ENCODE data around the gene NPFF.

The NPFF gene

DNA sequence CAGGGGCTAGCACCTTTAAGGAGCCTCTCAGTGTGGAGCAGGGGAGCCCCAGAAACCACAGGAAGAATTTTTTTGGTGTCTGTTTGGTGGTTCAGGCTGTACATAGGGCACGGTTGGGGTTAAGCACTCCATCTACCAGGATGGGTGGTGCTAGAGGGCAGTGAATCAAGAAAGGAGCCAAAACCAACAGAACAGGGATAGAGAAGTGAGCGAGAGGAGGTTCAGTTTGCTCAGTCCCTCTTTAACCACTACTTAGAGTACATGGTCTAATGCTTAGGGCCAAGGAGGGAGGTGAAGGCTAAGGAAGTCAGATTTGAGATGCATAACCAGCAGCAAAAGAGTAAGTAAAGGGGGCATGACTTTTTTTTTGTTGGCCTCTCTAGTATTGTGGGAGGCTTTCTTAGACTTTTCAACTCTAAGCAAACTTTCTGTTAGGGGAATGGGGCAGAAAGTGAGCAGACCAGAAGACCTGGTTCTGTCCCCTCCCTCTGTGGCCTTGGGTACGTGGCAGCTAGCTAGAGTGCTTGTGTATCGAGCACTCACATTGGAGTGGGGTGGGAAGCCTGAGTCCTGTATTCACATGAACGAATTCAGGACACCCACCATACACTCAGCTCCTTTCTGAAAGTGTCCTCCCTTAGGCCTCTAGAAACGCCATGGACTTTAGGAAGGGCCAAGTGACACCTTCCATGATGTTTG is 6.6 kb upstream of the NPFF start:
- DNase-seq = no peak

DNA sequence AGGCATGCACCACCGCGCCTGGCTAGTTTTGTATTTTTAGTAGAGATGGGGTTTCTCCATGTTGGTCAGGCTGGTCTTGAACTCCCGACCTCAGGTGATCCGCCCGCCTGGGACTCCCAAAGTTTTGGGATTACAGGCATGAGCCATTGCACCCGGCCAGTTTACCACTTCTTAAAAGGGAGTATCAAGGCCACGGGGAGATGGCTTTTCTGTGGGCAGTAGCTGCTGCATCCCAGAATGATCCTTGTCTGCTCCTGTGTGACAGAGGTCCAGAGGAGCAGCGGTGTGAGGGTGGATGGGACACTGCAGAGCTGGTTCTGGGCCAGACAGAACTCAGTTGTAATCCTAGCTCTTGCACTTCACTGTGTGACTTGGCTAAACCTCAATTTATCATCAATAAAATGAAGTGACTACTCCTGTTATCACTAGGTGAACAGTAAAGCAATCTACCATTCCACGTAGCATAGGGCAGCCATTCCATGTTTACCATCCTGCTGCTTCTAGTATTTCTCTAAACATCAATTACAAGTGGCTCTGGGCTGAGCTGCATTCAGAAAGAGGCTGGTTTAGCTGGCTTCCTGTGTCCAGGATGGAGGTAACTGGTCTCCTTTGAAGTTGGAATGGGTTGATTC is 3.0 kb upstream of the NPFF start:
- DNase-seq = no peak

DNA sequence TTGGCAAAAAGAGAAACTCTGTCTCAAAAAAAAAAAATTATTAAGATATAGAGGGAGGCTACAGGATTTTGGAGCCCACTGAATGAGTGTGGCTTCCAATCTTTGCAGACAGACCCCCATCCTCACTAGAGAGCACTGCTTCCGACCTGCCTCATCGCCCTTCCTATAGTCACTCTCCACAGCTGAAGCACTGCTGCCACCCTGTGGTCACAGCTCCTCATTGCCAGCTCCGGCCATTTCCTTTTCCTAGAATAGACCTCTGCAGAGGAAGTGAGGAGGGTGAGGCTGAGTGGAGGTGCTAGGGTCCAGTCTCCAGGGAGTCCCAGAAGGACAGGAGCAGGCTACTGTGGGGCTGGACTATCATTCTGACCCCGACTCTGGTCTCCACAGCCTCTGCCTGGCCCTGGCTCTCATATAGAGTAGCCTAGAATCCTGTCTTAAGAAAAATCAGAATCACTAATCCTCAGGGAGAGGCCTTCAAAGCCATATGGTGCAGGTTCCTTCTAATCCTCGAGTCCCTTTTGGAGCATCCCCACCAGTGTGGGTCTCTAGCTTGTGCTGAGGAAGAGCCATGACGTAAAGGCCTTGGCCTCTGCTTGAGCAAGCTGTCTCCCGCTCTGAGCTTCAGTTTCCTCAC is 1.4 kb upstream of the NPFF start:
- peak; percentile 91 for DNase-seq

DNA sequence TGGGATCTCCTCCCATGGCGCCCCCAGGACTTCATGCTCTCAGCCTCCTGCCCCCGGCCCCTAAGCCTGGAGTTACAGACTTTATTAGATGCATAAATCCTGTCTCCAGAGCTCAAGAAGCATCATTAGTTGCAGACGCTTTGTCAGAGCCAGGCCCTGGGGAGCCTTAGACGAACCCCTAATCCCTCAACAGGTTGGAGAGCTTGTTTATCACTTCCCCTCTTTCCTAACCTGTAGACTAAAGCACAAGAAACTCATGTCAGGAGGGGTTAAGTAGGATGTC is 260 bp upstream of the NPFF start:
- DNase-seq = no peak

DNA sequence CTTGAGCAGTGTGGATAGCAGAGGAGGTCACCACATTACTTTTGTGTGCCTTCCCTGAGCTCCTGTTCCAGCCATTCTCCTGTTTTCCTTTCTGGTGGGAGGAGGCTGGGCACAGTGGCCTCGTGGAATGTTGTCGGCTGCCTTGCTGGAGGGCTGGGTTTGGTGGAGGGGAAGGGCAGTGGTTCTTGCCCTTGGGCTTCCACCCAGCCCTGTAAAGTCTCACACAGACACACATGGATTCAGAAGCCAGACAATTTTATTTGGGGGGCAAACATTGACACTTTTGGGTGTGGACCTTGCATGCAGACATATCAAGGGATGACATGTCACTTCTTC is 866 bp downstream of the NPFF start:
- no peak for DNase-seq

DNA sequence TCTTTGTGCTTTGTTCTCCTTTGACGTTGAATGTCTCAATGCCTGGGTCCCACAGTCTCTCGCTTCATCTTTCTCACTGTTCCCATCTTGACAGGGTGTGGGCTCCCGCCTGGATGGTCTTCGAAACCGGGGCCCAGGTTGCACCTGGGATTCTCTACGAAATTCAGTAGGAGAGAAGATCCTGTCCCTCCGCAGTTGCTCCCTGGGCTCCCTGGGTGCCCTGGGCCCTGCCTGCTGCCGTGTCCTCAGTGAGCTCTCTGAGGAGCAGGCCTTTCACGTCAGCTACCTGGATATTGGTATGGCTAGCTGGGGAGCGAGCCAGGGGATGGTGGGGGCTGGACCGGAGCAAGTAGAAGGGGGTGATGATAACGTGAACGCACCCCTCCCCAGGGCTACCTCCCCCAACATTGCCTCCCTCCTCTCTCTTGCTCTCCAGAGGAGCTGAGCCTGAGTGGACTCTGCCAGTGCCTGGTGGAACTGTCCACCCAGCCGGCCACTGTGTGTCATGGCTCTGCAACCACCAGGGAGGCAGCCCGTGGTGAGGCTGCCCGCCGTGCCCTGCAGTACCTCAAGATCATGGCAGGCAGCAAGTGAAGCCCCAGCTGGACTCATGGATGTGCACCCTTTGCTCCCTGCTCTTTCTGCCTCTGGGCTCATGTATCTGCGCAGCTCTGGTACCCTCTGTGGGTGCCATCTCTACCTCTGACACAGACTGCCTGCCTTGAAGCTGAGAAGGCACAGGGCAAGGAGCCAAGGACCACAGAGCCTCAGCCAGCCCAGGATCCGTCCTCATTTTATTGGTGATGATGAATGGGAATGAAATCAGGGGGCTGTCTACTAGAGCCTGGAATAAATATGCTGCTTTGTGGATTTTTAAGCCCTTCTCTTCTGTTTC is 1.5 kb downstream of the NPFF start:
- DNase-seq = no peak

DNA sequence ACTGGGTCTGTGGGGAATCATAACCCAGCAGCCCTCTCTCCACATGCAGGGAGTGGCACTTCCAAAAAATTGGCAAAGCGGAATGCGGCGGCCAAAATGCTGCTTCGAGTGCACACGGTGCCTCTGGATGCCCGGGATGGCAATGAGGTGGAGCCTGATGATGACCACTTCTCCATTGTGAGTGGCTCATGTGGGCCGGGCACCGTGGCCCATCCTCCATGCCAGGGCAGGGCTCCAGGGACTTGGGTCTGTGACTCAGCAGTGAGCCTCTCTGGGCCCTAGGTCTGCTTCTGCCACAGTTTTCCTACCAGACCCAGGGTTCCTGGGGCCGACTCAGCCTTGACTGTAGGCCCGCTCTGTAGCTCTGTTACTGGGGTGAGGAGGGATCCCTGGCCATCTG is 2.2 kb downstream of the NPFF start:
- DNase-seq = no peak

DNA sequence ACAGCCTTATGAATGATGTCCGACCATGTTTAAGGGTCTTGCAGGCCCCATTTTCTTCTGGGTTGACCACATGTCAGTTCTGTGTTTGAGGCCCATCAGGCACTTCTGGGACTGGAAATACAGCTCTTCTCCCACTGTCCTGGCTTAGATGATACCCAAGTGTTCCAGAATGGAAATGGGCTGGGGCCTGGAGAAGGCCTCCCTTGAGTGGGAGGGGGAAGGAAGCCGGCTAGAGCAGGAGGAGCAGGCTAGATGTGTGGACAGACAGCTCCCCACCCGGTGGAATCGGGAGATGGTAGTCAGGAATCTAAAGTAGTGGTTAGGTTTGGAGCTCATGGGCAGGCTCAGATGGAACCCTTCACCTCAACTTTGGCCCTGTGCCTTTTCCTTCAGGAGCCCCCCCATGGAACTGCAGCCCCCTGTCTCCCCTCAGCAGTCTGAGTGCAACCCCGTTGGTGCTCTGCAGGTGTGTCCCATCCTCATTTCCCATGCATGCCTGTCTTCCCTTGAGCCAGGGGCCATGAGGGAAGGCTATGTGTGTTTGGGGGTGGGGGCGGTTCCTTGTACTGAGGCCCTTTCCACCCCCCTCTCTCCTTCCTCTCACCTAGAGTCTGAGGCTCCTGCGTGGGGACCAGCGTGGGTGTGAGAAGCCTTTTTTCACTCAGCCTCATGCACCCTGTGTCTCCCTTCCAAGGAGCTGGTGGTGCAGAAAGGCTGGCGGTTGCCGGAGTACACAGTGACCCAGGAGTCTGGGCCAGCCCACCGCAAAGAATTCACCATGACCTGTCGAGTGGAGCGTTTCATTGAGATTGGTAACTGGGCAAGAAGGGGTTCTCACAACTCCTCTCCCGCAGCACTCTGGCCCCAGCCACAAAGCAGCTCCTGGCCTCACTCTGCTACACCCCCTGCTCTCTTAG is 3.0 kb downstream of the NPFF start:
- DNase-seq = no peak

DNA sequence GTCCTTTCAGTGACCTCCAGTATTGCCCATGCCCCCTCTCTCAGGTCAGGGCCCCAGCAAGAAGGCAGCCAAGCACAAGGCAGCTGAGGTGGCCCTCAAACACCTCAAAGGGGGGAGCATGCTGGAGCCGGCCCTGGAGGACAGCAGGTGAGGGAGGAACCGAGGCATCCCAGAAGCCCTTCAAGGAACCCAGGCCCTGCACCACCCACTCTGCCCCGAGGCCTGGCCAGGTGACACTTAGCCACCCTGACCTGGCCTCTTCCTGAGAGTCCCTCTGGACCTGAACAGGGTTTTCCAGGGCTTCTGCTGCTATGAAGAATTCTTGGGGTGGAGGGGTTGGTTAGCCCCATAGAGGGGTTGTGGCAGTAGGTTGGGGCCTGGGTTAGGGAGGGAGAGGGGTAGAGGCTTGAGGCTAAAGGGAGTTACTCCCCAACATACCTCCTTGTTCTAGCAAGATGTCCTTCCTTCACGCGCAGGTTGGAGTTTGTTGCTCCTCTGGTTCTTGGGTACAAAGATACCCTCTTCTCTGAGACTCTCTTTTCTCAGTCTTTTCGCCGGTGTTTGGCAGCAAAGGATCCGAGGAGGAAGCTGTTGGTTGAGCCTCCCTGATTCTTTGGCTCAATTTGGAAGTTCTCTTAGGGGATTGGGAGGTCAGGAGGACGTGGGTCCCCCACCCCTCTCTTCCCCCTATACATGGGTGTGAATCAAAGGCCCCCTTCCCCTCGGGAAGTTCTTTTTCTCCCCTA is 4.1 kb downstream of the NPFF start:
- DNase-seq = no peak

DNA sequence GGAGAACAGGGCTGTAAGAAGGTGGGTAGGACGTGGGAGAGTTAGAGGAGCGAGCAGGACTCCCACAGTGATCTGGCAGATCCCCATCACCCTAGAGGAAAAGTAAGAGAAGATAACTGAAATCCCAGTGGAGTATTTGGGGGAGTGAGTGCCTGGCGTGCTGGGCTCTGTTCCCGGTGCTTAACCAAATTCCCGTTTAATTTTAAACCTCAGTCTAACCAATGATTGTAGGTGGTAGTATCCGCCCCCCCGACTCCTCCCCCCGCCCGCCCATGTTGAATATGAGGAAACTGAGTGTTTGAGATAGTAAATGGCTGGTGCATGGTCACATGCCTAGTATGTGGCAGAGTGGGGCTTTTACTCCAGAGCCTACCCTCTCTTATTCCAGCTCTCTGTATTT is 5.0 kb downstream of the NPFF start:
- DNase-seq = no peak

DNA sequence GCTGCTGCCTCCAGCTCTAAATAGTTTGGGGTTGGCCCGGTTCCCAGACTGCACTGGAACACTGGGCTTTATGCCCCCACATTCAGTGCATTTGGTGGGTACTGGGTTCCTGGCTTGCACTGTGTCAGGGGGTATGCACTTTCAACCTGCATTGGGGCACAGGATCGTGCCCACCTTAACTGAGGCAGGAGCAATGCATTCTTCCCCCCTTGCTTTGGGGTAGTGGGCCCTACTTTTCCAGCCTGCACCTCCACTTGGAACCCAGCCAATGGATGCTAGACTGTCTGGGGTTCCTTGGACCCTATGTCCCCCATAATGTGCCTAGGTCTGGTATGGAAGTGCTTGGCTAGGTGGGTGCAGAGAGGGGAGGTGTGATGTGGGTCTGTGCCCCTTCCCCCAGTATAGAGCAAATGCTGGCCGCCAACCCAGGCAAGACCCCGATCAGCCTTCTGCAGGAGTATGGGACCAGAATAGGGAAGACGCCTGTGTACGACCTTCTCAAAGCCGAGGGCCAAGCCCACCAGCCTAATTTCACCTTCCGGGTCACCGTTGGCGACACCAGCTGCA is 5.6 kb downstream of the NPFF start:
- no peak for DNase-seq

DNA sequence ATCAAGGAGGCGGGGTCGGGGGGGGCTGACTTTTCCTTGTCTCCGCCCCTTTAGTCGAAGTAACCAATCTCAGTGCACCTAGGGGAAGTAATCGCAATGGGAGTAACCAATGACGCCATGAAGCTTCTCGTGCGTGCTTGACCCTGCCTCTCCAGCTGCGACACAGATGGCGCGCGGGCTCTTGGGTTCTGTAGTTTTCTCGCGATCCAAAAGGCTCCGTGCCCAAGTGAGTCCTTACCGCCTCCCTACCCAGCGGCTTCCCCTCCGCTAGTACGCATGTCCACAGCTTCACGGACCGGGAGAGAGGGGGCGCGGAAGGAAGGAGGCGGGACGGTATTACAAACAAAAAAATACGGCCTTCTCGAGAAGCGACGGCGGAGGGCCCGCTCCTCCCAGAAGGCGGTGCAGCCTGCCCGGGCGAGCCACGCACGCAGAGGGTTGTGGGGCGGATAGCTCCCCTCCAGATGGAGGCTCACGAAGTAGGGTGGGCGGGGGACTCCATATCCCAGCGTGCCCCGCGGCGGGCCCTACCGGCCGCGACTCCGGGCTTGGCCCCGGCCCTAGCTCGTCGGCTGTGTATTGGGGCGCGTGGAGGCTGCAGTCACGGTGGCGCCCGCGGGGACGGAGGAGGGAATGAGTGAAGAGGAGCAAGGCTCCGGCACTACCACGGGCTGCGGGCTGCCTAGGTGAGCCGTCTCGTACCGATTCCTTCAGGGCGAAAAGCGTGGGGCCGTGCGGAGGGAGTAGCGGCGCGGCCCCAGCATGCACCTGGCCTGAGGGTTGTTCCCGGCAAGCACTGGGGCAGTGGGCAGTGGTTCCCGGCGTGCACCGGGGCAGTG is 6.3 kb downstream of the NPFF start, which contains the start of gene TARBP2:
TARBP2 (plus strand) TSS at position 508 of the 839 bp plus-strand sequence; CDS start at position 634, 126 bp downstream.
- peak; percentile 98 for DNase-seq

DNA sequence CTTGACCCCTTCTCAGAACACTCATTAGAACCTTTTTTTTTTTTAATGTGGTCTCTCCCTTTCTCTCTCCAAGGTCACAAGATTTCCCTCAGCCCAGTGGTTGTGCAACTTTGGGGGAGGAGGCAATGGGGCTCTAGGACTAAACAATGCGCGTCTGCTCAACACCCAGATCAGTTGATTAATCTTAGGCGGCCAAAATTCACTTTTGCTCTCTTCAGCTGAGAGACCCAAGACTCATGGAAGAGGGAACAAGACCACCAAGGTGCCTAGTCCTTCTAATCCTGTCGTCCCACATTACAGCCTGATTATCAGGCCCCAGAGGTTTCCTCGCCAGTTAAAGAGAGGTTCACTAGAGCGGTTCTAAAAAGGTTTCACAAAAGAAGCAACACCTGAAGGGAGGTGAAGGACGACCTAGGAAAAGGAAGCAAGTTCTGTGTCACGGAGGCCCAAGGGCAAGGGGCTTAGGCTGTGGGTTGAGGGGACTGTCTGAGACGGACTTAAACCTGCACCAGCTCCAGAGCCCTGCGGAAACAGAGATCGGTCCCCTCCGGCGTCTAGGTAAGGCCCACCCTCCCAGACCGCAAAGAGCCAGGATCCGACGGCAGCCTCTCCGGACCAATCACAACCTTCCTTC is 7.0 kb downstream of the NPFF start:
- peak; percentile 56 for DNase-seq

DNA sequence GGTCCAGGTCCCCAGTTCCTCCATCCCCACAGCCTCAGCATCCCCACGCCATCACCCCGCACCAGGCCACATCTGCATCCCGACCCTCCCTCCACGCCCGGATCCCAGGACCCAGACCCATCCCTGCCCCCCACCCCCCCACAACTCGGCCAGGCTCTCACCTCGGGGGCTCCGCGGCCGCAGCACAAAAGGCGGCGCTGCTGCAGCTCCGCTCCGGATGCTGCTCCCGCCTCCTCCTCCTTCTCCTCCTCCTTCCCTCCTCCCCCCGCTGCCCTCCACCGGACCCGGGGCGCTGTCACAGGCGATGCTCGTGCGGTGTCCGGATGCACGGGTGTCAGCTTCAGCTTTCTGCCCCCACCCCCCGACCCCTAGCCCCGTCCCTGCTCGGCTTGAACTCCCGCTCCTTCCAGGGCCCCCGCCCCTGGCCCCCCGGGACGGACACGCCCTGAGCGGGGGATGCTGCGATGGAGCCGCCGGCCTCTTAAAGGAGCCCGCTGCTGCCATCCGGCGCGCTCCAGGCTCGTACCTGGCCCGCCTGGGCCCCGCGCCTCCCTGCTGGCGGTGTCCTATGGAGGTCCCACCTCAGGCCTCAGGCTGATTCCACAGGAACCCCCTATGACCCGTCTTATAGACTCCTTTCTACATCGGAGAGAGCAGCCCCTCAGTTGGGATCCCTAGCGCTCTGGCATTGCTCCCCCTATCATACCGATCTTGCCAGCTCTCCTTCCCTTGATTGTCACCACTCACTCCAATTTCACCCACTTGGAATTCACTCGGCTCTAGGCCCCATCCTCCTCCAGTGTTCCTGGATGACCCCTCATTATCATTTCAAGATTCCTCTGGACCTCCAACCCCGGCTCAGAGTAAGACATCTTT is 7.8 kb downstream of the NPFF start, which contains the start of gene MAP3K12:
MAP3K12 (minus strand) TSS at position 193 of the 876 bp plus-strand sequence. CDS start 12,067 bp downstream, outside the sequence.
- peak; percentile 72 for DNase-seq

DNA sequence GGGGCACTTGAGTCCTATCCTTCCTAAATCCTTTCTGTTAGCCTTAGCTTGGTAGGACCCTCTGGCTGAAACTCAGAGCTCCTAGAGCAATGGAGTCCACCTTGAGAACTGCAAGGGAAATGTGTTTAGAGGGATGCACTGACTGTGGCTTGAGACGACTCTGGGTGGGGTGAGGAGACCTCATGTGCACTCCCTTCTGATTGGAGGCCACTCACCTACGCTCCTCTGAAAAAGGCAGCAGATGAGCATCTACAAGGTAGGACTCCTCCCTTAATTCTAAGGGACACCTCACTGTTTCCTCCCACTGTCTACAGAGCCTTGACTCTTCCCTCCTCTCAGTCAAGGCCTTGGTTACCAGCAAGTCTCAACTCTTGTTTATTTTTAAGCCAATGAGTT is 9.1 kb downstream of the NPFF start:
- DNase-seq = no peak

DNA sequence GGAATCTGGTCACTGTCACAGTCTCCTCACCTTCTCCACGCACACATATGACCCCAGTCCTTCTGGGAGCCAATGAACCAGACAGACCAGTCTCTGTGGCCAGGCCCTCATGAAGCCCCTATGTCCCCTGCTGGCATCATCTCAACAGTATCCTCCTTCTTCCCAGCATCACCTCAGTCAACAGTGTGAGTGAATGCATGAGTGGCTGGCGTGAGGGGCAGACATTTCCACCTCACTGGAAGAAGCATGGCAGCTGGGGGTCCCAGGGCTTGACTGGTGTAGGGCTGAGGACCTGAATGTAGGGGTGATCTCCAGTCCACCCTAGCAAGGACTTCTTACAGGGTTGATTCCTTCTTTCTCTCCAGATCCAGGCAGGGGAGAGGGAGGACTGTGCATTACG is 9.8 kb downstream of the NPFF start:
- no peak for DNase-seq

DNA sequence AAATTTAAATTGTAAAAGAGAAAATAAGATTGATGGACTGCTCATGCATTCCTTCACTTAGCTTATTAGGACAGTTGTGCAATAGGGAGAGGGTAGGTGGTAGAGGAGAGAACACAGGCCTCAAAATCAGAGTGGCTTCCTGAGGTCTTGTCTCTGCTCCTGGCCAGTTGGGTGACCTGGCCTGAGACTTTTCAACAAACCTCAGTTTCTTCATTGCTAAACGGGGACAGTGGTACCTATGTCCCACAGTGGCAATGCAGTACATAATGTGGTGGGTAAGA is 10.6 kb downstream of the NPFF start:
- no peak for DNase-seq

DNA sequence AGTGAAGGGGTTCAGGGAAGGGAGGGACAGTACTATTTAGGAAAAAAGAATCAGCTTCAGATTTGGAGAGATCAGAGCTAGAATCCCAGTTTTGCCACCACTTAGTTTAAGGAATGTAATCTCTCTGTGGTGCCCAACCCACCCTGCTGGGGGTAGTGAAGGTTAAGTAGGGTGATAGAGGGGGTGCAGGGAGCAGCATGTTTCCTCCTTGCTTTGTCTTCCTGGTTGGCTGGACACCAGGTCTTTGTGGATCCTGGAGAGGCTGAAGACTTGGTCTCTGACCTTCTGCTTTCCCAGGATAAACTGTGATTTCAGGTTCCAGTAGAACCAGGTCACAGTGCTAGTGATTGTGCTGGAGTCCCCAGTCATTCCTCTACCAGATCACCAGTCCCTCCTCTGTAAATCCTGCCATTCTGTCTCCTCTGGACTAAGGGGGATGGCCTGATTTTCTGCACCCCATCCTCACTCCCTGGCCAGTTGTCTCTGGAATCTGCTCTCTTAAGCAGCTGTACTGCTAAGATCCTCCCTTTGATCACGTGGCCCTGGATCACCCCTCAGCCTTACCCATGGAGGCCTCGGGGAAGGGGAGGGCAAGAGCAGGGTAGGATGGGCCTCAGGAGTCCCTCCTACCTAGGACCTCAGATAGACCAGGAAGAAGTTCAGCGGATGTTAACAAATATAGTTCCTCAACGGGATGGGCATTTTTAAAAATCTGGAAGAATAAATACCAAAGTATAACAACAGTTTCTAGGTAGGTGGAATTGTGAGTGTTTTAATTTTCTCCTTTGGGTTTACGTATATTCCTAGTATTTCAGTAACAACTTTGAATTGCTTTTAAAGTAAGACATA is 11.2 kb downstream of the NPFF start:
- DNase-seq = peak; percentile 43
